ENCODE data around the gene TMEM140. TPM values are rescaled to one million over a fixed set of nuclear protein-coding genes. Genes with fewer than 3 reads are reported as not detected.

The TMEM140 gene
- total RNA-seq, 6 experiments from 2014 or later, result 0.47 to 2.2 (median 1.6) TPM

DNA sequence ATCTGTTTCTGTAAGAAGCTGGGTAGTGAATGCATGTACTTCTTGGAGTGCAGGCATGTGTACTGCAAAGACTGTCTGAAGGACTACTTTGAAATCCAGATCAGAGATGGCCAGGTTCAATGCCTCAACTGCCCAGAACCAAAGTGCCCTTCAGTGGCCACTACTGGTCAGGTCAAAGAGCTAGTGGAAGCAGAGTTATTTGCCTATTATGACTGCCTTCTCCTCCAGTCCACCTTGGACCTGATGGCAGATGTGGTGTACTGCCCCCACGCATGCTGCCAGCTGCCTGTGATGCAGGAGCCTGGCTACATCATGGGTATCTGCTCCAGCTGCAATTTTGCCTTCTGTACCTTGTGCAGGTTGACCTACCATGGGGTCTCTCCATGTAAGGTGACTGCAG lies 18.9 kb upstream of the TMEM140 start:
- H3K4me1 Mint-ChIP-seq (ENCODE audit: low read depth), result no peaks in the 10 kb centered on the region
- peaks cover 10% of the 10 kb centered on the region; the same call in 1 of the 2 replicates for H3K27me3 Mint-ChIP-seq (ENCODE audit: insufficient read depth)
- no peak overlapping the region for H3K27ac Mint-ChIP-seq
- no peak for DNase-seq
- no peaks in the 10 kb centered on the region for H3K9me3 Mint-ChIP-seq
- H3K36me3 Mint-ChIP-seq (ENCODE audit: low read depth), result no peaks in the 10 kb centered on the region
- no peak overlapping the region for H3K4me3 Mint-ChIP-seq
- TF ChIP-seq, protein P1, sequence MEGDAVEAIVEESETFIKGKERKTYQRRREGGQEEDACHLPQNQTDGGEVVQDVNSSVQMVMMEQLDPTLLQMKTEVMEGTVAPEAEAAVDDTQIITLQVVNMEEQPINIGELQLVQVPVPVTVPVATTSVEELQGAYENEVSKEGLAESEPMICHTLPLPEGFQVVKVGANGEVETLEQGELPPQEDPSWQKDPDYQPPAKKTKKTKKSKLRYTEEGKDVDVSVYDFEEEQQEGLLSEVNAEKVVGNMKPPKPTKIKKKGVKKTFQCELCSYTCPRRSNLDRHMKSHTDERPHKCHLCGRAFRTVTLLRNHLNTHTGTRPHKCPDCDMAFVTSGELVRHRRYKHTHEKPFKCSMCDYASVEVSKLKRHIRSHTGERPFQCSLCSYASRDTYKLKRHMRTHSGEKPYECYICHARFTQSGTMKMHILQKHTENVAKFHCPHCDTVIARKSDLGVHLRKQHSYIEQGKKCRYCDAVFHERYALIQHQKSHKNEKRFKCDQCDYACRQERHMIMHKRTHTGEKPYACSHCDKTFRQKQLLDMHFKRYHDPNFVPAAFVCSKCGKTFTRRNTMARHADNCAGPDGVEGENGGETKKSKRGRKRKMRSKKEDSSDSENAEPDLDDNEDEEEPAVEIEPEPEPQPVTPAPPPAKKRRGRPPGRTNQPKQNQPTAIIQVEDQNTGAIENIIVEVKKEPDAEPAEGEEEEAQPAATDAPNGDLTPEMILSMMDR (IDR thresholded peaks at IDR 0.05), result no peak

DNA sequence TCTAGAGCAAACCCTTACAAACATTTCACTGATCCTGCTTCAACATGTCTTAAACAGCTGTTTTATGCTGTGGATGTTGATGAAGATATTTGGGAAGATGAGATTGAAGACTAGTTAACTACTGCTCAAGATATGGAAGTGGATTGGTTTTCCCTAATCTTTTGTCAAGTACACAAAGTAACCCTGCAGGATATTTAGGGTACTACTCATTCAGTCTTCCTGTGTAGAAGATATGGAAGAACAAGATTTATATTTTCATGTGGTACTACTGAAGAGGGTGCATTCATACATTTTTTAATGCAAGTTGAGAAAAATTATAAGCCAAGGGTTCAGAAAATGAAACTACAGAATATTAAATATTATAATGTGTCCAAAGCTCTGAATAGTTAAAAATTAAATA lies 18.3 kb upstream of the TMEM140 start:
- TF ChIP-seq, protein P1 (IDR thresholded peaks at IDR 0.05), result no peak; the same call in 1 of the 2 replicates
- peaks cover 10% of the 10 kb centered on the region; the same call in 1 of the 2 replicates for H3K27me3 Mint-ChIP-seq (ENCODE audit: insufficient read depth)

DNA sequence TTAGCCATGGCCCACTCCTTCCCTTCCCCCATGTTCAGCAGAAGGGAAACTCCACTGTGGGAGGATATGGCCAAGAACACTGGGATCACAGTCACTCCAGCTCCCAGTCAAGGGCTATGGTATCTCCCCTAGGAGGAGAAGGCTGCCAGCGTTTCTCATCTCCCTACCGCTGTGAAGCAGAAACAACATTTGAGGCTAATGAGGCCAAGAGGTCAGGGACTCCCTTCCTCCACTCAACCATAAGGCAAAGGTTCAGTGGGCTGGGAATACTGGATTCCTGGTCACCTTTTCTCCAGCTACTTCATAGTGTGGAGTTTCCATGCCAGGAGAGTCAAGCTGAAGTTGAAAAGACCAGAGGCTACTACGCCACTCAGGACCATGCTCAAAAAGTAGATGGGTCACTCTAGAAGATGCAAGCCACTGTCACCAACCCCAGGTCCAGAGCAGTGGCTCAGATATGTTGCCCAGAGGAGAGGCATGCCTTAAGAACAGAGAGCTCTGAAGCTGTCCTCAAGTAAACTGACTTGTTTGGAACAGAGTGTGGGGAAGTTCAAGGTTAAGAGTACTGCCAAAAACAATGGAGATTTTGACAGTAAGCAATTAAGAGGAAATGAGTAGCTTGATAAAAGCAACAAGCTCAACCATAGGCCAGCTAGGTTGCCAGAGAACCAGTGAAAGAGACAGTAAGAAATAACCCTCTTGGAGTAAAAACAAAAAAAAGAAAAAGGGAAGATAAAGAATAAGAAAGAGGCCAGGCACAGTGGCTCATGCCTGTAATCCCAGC lies 3.8 kb upstream of the TMEM140 start:
- no peak for DNase-seq
- no peaks in the 10 kb centered on the region for H3K9me3 Mint-ChIP-seq
- no peaks in the 10 kb centered on the region for H3K36me3 Mint-ChIP-seq (ENCODE audit: low read depth)
- peaks cover 3% of the 10 kb centered on the region for H3K27me3 Mint-ChIP-seq (ENCODE audit: insufficient read depth)
- no peak overlapping the region for H3K27ac Mint-ChIP-seq
- TF ChIP-seq, protein P1 (IDR thresholded peaks at IDR 0.05), result no peak
- no peak overlapping the region for H3K4me3 Mint-ChIP-seq
- H3K4me1 Mint-ChIP-seq (ENCODE audit: low read depth), result peaks cover 30% of the 10 kb centered on the region

More for the DNA sequence above, 18.3 kb upstream of the TMEM140 start:
- H3K36me3 Mint-ChIP-seq (ENCODE audit: low read depth), result no peaks in the 10 kb centered on the region
- H3K27ac Mint-ChIP-seq, result no peak overlapping the region
- H3K4me1 Mint-ChIP-seq (ENCODE audit: low read depth), result no peaks in the 10 kb centered on the region
- no peaks in the 10 kb centered on the region for H3K9me3 Mint-ChIP-seq
- no peak overlapping the region for H3K4me3 Mint-ChIP-seq
- no peak for DNase-seq

- H3K27ac Mint-ChIP-seq, result peak overlapping the region; percentile 84
- DNase-seq, result no peak
- H3K4me3 Mint-ChIP-seq, result peak overlapping the region; percentile 91
- no peaks in the 10 kb centered on the region for H3K9me3 Mint-ChIP-seq
- no peaks in the 10 kb centered on the region for H3K36me3 Mint-ChIP-seq (ENCODE audit: low read depth)
- TF ChIP-seq, protein P1 (IDR thresholded peaks at IDR 0.05), result no peak
- H3K4me1 Mint-ChIP-seq (ENCODE audit: low read depth), result peaks cover 43% of the 10 kb centered on the region
- no peaks in the 10 kb centered on the region; the same call in none of the 2 replicates for H3K27me3 Mint-ChIP-seq (ENCODE audit: insufficient read depth)
These were observed 452 bp upstream of the TMEM140 start for GRCh38 chr7:135147341-135147898.

GRCh38 chr7:135150072-135150782 lies 2.4 kb downstream of the TMEM140 start:
- Mint-ChIP-seq H3K4me3 (no peak overlapping the region), H3K4me1 (ENCODE audit: low read depth) (peaks cover 43% of the 10 kb centered on the region), H3K27ac (no peak overlapping the region), H3K9me3 (peaks cover 12% of the 10 kb centered on the region), H3K36me3 (ENCODE audit: low read depth) (peaks cover 14% of the 10 kb centered on the region), H3K27me3 (ENCODE audit: insufficient read depth) (no peaks in the 10 kb centered on the region; the same call in 1 of the 2 replicates)
- no peak for DNase-seq
- TF ChIP-seq, protein P1 (IDR thresholded peaks at IDR 0.05), result no peak
